ENCODE results near the gene RNF14. TPM values are rescaled to one million over a fixed set of nuclear protein-coding genes. Genes with fewer than 3 reads are reported as not detected.

RNF14 gene
- total and polyA plus RNA-seq, 10 of the 15 experiments (the other 5 are each of a cell fraction or from before 2014, with no cell fraction given), result 13.2 to 41.8 (median 28.3) TPM

- no peak overlapping the region for H3K4me2 ChIP-seq (ENCODE audit: control insufficient read depth, insufficient read depth)
- no peak overlapping the region for H3K9ac ChIP-seq (ENCODE audit: control insufficient read depth, insufficient read depth, low read length)
- no peaks in the 10 kb centered on the region for H3K79me2 ChIP-seq (ENCODE audit: control insufficient read depth, insufficient read depth, low read length)
- H4K20me1 ChIP-seq (ENCODE audit: control insufficient read depth, insufficient read depth), result no peaks in the 10 kb centered on the region
- DNase-seq (ENCODE audit: low read depth, low spot score) (no peak), ATAC-seq (peak; percentile 92), FAIRE-seq (peak; percentile 52)
- H3K27me3 ChIP-seq (replicated peaks in 1 of 2; ENCODE audit: control insufficient read depth in 2 of 2, insufficient read depth in 2 of 2, low read length in 1 of 2), result no peaks in the 10 kb centered on the region
- ChIA-PET CTCF (interaction anchor here (1.5 kb wide), 1 partner anchor 9 kb away, joined by 10 read pairs; no protein-coding TSS in a partner anchor), SMC1A (ENCODE audit: uncharacterized antibody, unreplicated experiment) (interaction anchor here (1.2 kb wide), 1 partner anchor 10 kb away, joined by 3 read pairs; no protein-coding TSS in a partner anchor), POLR2A (no interaction called here), RAD21 (ENCODE audit: unreplicated experiment) (no interaction called here)
- in situ Hi-C loops (cut with MboI), result no loop called here
- no peak overlapping the region; the same call in 1 of the 2 replicates for H2AFZ ChIP-seq (ENCODE audit: control insufficient read depth, low read depth, low read length)
- intact Hi-C loops (cut with micrococcal nuclease; ENCODE audit: unreplicated experiment), result no loop called here
- no peak overlapping the region for H3K27ac ChIP-seq (ENCODE audit: control insufficient read depth, insufficient read depth)
- no TSS peak for BruUV-seq (replicated peaks)
- H3K4me1 ChIP-seq (ENCODE audit: control insufficient read depth, insufficient read depth, low read length), result no peaks in the 10 kb centered on the region
- no peaks in the 10 kb centered on the region for H3K36me3 ChIP-seq (ENCODE audit: control insufficient read depth in 2 of 2, insufficient read depth in 2 of 2, low read length in 1 of 2)
- no peaks in the 10 kb centered on the region for H3K9me3 ChIP-seq (replicated peaks; ENCODE audit: control insufficient read depth, insufficient read depth, low read length)
- H3K4me3 ChIP-seq, result no peak overlapping the region
- 7% methylated on average over 9 of the region's 9 CpGs for WGBS (ENCODE audit: insufficient coverage, insufficient replicate concordance, low lambda C conversion rate, missing lambda C conversion rate)
- TF ChIP-seq MEF2B (IDR thresholded peaks at IDR 0.05; ENCODE audit: partially characterized antibody, poor library complexity, severe bottlenecking), result peak; percentile 15
- 0 out of 2 replicates have a peak, but pooled peaks have one; percentile 2 for TF ChIP-seq RAD21 (IDR thresholded peaks at IDR 0.05; ENCODE audit: insufficient read depth, low read depth, low read length)
- no peak for TF ChIP-seq ZNF217 (IDR thresholded peaks at IDR 0.05)
- no peak for TF ChIP-seq ZNF384 (IDR thresholded peaks at IDR 0.05; ENCODE audit: borderline replicate concordance, low read depth, low read length)
- no peak for TF ChIP-seq IKZF1 (conservative IDR thresholded peaks at IDR 0.05)
- TF ChIP-seq REST (IDR thresholded peaks at IDR 0.05; ENCODE audit: low read depth, low read length), result no peak
- no peak for TF ChIP-seq JUND (IDR thresholded peaks at IDR 0.05; ENCODE audit: low read depth, low read length)
- TF ChIP-seq NR2F1 (conservative IDR thresholded peaks at IDR 0.05), result no peak
- no peak for TF ChIP-seq SKIL (IDR thresholded peaks at IDR 0.05; ENCODE audit: low read depth, poor library complexity, severe bottlenecking)
- TF ChIP-seq ATF3 (IDR thresholded peaks at IDR 0.05; ENCODE audit: borderline replicate concordance, extremely low read depth, low read depth, low read length), result no peak
- TF ChIP-seq NKRF (conservative IDR thresholded peaks at IDR 0.05), result no peak
- TF ChIP-seq MYB (IDR thresholded peaks at IDR 0.05; ENCODE audit: borderline replicate concordance, low read depth, low read length), result no peak
- TF ChIP-seq CBFB (IDR thresholded peaks at IDR 0.05; ENCODE audit: low read depth), result no peak
- no peak for TF ChIP-seq BRCA1 (IDR thresholded peaks at IDR 0.05; ENCODE audit: low read depth, low read length)
These were observed 17.5 kb upstream of the RNF14 start for GRCh38 chr5:141951332-141951781.
